NT2/D1 (cell line): Measurements from ENCODE around the gene ZBTB16.

Experiments
- SUZ12 ChIP-seq: IDR thresholded peaks from 2 replicates; pipeline ENCODE4 v1.6.1; 2011; ENCODE audit not compliant: insufficient read length, insufficient read depth; ENCODE audit errors: extremely low read depth
- YY1 ChIP-seq: IDR thresholded peaks from 2 replicates; pipeline ENCODE4 v1.6.1; 2011; ENCODE audit not compliant: insufficient read length, insufficient read depth
- ZNF274 ChIP-seq: IDR thresholded peaks from 2 replicates; pipeline ENCODE4 v1.6.1; 2011; ENCODE audit warnings: mild to moderate bottlenecking, low read depth, low read length

DNA sequence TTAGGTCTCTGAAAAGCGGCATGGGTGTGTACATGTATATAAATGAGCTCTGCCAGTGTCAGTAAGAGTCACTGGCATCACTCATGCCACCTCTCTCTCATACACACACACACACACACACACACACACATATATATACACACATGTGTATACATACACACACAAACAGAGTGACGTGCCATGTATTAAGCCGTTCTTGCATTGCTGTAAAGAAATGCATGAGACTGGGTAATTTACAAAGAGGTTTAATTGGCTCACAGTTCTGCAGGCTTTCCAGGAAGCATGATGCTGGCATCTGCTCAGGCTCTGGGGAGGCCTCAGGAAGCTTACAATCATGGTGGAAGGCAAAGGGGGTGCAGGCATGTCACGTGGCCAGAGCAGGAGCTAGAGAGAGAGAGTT is 131.1 kb downstream of the ZBTB16 start:
- TF ChIP-seq YY1, result no peak
- TF ChIP-seq ZNF274, result no peak
- TF ChIP-seq SUZ12, result no peak
